Measurements from ENCODE around the gene TAF15.

TAF15 gene

GRCh38 chr17:35812456-35812855, 3.2 kb downstream of the TAF15 start:
- TF ChIP-seq CTCF (IDR thresholded peaks at IDR 0.05; ENCODE audit: low read depth, low read length) = no peak
- DNase-seq (ENCODE audit: low read depth in 2 of 2) = no peak
- no peak overlapping the region for H3K4me3 ChIP-seq (replicated peaks in 1 of 2; ENCODE audit: low read depth in 2 of 2, low read length in 2 of 2)

- H3K4me3 ChIP-seq (replicated peaks in 1 of 2; ENCODE audit: low read depth in 2 of 2, low read length in 2 of 2) = no peak overlapping the region
- DNase-seq (ENCODE audit: low read depth in 2 of 2) = no peak
Observed at GRCh38 chr17:35816723-35817122, 7.4 kb downstream of the TAF15 start.

GRCh38 chr17:35817196-35817595, 7.9 kb downstream of the TAF15 start:
- H3K4me3 ChIP-seq (replicated peaks in 1 of 2; ENCODE audit: low read depth in 2 of 2, low read length in 2 of 2) = no peak overlapping the region
- DNase-seq (ENCODE audit: low read depth in 2 of 2) = no peak
- no peak for TF ChIP-seq CTCF (IDR thresholded peaks at IDR 0.05; ENCODE audit: low read depth, low read length)

More at GRCh38 chr17:35816723-35817122, 7.4 kb downstream of the TAF15 start:
- TF ChIP-seq CTCF (IDR thresholded peaks at IDR 0.05; ENCODE audit: low read depth, low read length) = no peak

DNA sequence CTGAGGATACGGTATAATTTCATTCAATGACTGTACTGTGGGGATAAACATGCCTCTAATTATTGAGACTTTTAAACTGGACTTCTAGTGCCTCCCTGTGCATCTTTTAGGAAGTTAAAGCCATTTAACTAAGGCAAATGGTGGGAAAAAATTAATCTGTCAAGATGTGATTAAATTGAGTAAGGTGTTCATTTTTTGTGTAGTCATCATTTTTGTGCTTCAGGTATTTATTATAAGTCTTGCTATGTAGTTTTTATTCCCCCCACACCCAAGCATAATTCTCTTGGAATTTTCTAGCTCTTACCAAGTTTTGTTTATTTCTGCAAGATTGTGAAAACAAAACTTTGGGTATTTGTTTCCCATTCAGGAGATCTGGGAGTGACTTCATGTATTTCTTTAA, 10.2 kb downstream of the TAF15 start:
- no peak for DNase-seq (ENCODE audit: low read depth in 2 of 2)
- H3K4me3 ChIP-seq (replicated peaks in 1 of 2; ENCODE audit: low read depth in 2 of 2, low read length in 2 of 2) = no peak overlapping the region
- TF ChIP-seq CTCF (IDR thresholded peaks at IDR 0.05; ENCODE audit: low read depth, low read length) = no peak

- no peak for TF ChIP-seq CTCF (IDR thresholded peaks at IDR 0.05; ENCODE audit: low read depth, low read length)
- no peak overlapping the region for H3K4me3 ChIP-seq (replicated peaks in 1 of 2; ENCODE audit: low read depth in 2 of 2, low read length in 2 of 2)
- DNase-seq (ENCODE audit: low read depth in 2 of 2) = no peak
Observed at GRCh38 chr17:35821308-35821707, 12.0 kb downstream of the TAF15 start.

- H3K4me3 ChIP-seq (replicated peaks in 1 of 2; ENCODE audit: low read depth in 2 of 2, low read length in 2 of 2) = no peak overlapping the region
- no peak for TF ChIP-seq CTCF (IDR thresholded peaks at IDR 0.05; ENCODE audit: low read depth, low read length)
- no peak for DNase-seq (ENCODE audit: low read depth in 2 of 2)
Observed at GRCh38 chr17:35825206-35825605, 15.9 kb downstream of the TAF15 start.

- DNase-seq (ENCODE audit: low read depth in 2 of 2) = no peak
- TF ChIP-seq CTCF (IDR thresholded peaks at IDR 0.05; ENCODE audit: low read depth, low read length) = no peak
- H3K4me3 ChIP-seq (replicated peaks in 1 of 2; ENCODE audit: low read depth in 2 of 2, low read length in 2 of 2) = no peak overlapping the region
Observed at GRCh38 chr17:35841101-35841500, 31.8 kb downstream of the TAF15 start.

All from cardiac fibroblast (primary cell).